IMR-90 (cell line): ENCODE data around the gene FLT4. TPM values are rescaled to one million over a fixed set of nuclear protein-coding genes. Genes with fewer than 3 reads are reported as not detected.

Experiments
- ATAC-seq: fragments of 200-7000 bp; cut with Tn5 transposase; 2 replicates; pipeline ENCODE4 v1.9.1; 2020; ENCODE audit warnings: low read depth, mild to moderate bottlenecking, moderate library complexity
- BruUV-seq: library from RNA; stranded (reverse); fragments of 400-500 nt; replicated peaks from 2 replicates; lab custom pipeline; 2021; lab: Mats Ljungman, UMichigan
- CTCF ChIA-PET: fragments of 300-600 bp; formaldehyde crosslinking; extraction: SDS; loops from one replicate; lab custom pipeline; 2021; ENCODE audit warnings: antibody characterized with exemption; lab: Yijun Ruan, JAX
- POLR2A ChIA-PET: fragments of 300-600 bp; sonication (Branson Sonifier 250); formaldehyde crosslinking; loops from one replicate; lab custom pipeline; 2022; ENCODE audit warnings: antibody characterized with exemption; ENCODE audit not compliant: unreplicated experiment; lab: Charles Lee
- DNase-seq: peaks from one replicate; pipeline ENCODE4 v3.0.0; 2013
- H2AFZ ChIP-seq: replicated peaks from 2 replicates; pipeline ENCODE3; 2013; ENCODE audit warnings: low read length, mild to moderate bottlenecking; ENCODE audit not compliant: poor library complexity
- H2AK5ac ChIP-seq: 2 replicates; pipeline ENCODE4 v1.6.1; 2013; ENCODE audit warnings: low read depth, low read length, inconsistent platforms
- H2AK9ac ChIP-seq: replicated peaks from 2 replicates; pipeline ENCODE3; 2013; ENCODE audit warnings: mild to moderate bottlenecking, low read depth, low read length, moderate library complexity; ENCODE audit not compliant: poor library complexity
- H2BK120ac ChIP-seq: 2 replicates; pipeline ENCODE4 v1.6.1; 2013; ENCODE audit warnings: low read depth, low read length, inconsistent platforms
- H2BK15ac ChIP-seq: 3 replicates; pipeline ENCODE4 v1.6.1; 2013; ENCODE audit warnings: low read depth, low read length, inconsistent platforms
- H2BK20ac ChIP-seq: 2 replicates; pipeline ENCODE4 v1.6.1; 2013; ENCODE audit warnings: low read depth, mild to moderate bottlenecking, inconsistent platforms, low read length, moderate library complexity
- H2BK5ac ChIP-seq: 2 replicates; pipeline ENCODE4 v1.6.1; 2013; ENCODE audit warnings: mild to moderate bottlenecking, low read depth, low read length, inconsistent platforms; ENCODE audit not compliant: poor library complexity, severe bottlenecking
- H3K14ac ChIP-seq: replicated peaks from 2 replicates; pipeline ENCODE4 v1.6.1; 2013; ENCODE audit warnings: low read depth, low read length, inconsistent platforms
- H3K18ac ChIP-seq: 2 replicates; pipeline ENCODE4 v1.6.1; 2013; ENCODE audit warnings: low read depth, low read length, control low read depth
- H3K23ac ChIP-seq: 2 replicates; pipeline ENCODE4 v1.6.1; 2013; ENCODE audit warnings: low read depth, low read length, inconsistent platforms
- H3K27ac ChIP-seq: 2 replicates; pipeline ENCODE4 v1.5.1; 2013; ENCODE audit warnings: mild to moderate bottlenecking, control low read depth, low read length; ENCODE audit not compliant: insufficient read depth
- H3K27me3 ChIP-seq: 2 replicates; pipeline ENCODE4 v1.6.1; 2013; ENCODE audit warnings: low read length; ENCODE audit not compliant: control insufficient read depth, insufficient read depth
- H3K36me3 ChIP-seq: 2 replicates; pipeline ENCODE4 v1.6.1; 2013; ENCODE audit warnings: low read length, mixed read lengths; ENCODE audit not compliant: control insufficient read depth, insufficient read depth
- H3K4ac ChIP-seq: 2 replicates; pipeline ENCODE4 v1.6.1; 2013; ENCODE audit warnings: low read depth, low read length, inconsistent platforms
- H3K4me1 ChIP-seq: 2 replicates; pipeline ENCODE4 v1.6.1; 2013; ENCODE audit warnings: low read length, mixed read lengths; ENCODE audit not compliant: control insufficient read depth, insufficient read depth
- H3K4me2 ChIP-seq: 2 replicates; pipeline ENCODE4 v1.6.1; 2013; ENCODE audit warnings: low read depth, mild to moderate bottlenecking, control low read depth, low read length, moderate library complexity
- H3K4me3 ChIP-seq: 2 replicates; pipeline ENCODE4 v1.5.1; 2013; ENCODE audit warnings: low read depth, mild to moderate bottlenecking, control low read depth, low read length, moderate library complexity; ENCODE audit not compliant: insufficient read depth
- H3K56ac ChIP-seq: 2 replicates; pipeline ENCODE4 v1.6.1; 2013; ENCODE audit warnings: low read length, inconsistent platforms; ENCODE audit not compliant: insufficient read depth; ENCODE audit errors: extremely low read depth
- H3K79me1 ChIP-seq, 2 experiments: 2 replicates each; pipeline ENCODE4 v1.6.1; 2013; ENCODE audit warnings: low read length in 2 of 2, inconsistent platforms in 1 of 2, low read depth in 1 of 2
- H3K9ac ChIP-seq: 2 replicates; pipeline ENCODE4 v1.6.1; 2013; ENCODE audit warnings: low read depth, low read length, control low read depth
- H3K9me1 ChIP-seq: 2 replicates; pipeline ENCODE4 v1.6.1; 2013; ENCODE audit warnings: low read length, inconsistent platforms; ENCODE audit not compliant: insufficient read depth
- H3K9me3 ChIP-seq: 2 replicates; pipeline ENCODE4 v1.6.1; 2013; ENCODE audit warnings: low read length; ENCODE audit not compliant: control insufficient read depth, insufficient read depth
- H4K20me1 ChIP-seq: 2 replicates; pipeline ENCODE4 v1.6.1; 2013; ENCODE audit warnings: low read length, inconsistent platforms; ENCODE audit not compliant: insufficient read depth
- H4K5ac ChIP-seq: 2 replicates; pipeline ENCODE4 v1.6.1; 2013; ENCODE audit warnings: mild to moderate bottlenecking, low read depth, low read length, control low read depth
- H4K8ac ChIP-seq, 2 experiments: 2 replicates each; pipeline ENCODE4 v1.6.1; 2013; ENCODE audit warnings: low read depth in 2 of 2, low read length in 2 of 2, control low read depth in 1 of 2, inconsistent platforms in 1 of 2
- H4K91ac ChIP-seq: 2 replicates; pipeline ENCODE4 v1.6.1; 2013; ENCODE audit warnings: low read depth, low read length, inconsistent platforms; ENCODE audit not compliant: insufficient read depth
- FOS ChIP-seq: fragments of 150-350 bp; IDR thresholded peaks from 2 replicates; pipeline ENCODE4 v1.6.1; 2016; ENCODE audit warnings: low read depth, low read length
- MAZ ChIP-seq: IDR thresholded peaks from 2 replicates; pipeline ENCODE4 v1.6.1; 2012; ENCODE audit warnings: low read depth, mild to moderate bottlenecking, low read length, improper control_type of control experiment, moderate library complexity, borderline replicate concordance
- WGBS, 2 experiments: methylation state at CpG; one replicate each; pipeline versions ENCODE4 v1.1.5 to v1.1.7; 2013; ENCODE audit warnings: missing lambda C conversion rate in 2 of 2; ENCODE audit not compliant: insufficient read length in 1 of 2; ENCODE audit errors: extremely low coverage in 2 of 2; 5-methylcytosine and 5-hydroxymethylcytosine counted together
- dilution Hi-C: fragments of 300-500 bp; cut with HindIII; formaldehyde crosslinking; loops from one replicate; pipeline ENCODE4 v1.14.3; 2018; ENCODE audit warnings: low sequenced_read_pairs; ENCODE audit not compliant: unreplicated experiment
- in situ Hi-C: fragments of 300-500 bp; cut with MboI; formaldehyde crosslinking; loops from 3 replicates; pipeline ENCODE4 v1.14.3; 2019; ENCODE audit warnings: low sequenced_read_pairs, inconsistent platforms, mixed read lengths
- intact Hi-C: fragments of 100-400 bp; cut with micrococcal nuclease; formaldehyde crosslinking; loops from 2 replicates; pipeline ENCODE4 v1.10.0; 2022
- polyA plus RNA-seq, 3 experiments: library from polyadenylated mRNA; depleted of rRNA; stranded (reverse); fragments of >200 nt; gene quantifications; 2 replicates each; pipeline ENCODE4 v1.2.3, GENCODE V29; 2012; ENCODE audit warnings: low replicate concordance in 1 of 3
- total RNA-seq: library from RNA; depleted of rRNA; stranded (reverse); fragments of >200 nt; gene quantifications from 2 replicates; pipeline ENCODE4 v1.2.3, GENCODE V29; 2012

The FLT4 gene
- total and polyA plus RNA-seq, 2 of the 4 experiments (the other 2 are of a cell fraction) = under 0.01 to 0.07 TPM

DNA sequence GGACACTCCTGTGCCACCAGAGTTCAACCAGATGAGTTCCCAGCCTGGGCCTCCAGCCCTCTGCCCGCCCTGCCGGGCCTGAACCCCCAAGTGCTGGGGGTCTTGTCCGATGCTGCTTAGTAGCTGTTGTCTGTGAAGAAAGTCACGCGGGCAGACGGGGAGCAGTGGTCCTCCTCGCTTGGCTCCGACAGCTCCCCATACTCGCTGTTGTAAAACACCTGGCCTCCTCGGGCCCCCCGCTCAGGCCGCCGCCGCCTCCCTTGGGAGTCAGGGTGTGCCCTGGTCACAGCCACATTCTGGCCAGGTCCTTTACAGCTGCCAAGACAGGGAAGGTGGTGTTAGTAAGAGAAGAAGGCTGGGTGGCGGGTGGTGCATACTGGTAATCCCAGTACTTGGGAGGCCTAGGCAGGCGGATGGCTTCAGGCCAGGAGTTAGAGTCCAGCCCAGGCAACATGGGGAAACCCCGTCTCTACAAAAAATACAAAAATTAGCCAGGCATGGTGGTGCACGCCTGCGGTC lies 46.3 kb downstream of the FLT4 start:
- Histone ChIP-seq H2AK9ac (no peak overlapping the region), H3K9me3 (no peaks in the 10 kb centered on the region), H4K20me1 (no peaks in the 10 kb centered on the region; the same call in 1 of the 2 replicates), H3K4me1 (no peaks in the 10 kb centered on the region), H3K4ac (no peak overlapping the region), H3K56ac (no peak overlapping the region), H3K36me3 (no peaks in the 10 kb centered on the region), H2AK5ac (no peak overlapping the region), H2BK5ac (no peak overlapping the region), H3K9ac (no peak overlapping the region), H3K4me2 (no peak overlapping the region), H2AFZ (no peak overlapping the region), H3K79me1 (no peaks in the 10 kb centered on the region), H2BK15ac (no peak overlapping the region), H2BK20ac (no peak overlapping the region), H2BK120ac (no peak overlapping the region), H3K27me3 (peaks cover 10% of the 10 kb centered on the region; the same call in 1 of the 2 replicates), H3K23ac (no peak overlapping the region), H3K4me3 (no peak overlapping the region), H4K5ac (no peak overlapping the region), H3K9me1 (no peaks in the 10 kb centered on the region), H4K8ac (no peak overlapping the region), H4K91ac (no peak overlapping the region), H3K14ac (no peak overlapping the region), H3K27ac (no peak overlapping the region), H3K18ac (no peak overlapping the region)
- in situ Hi-C loops (no loop called here), dilution Hi-C loops (no loop called here), intact Hi-C loops (loop anchor here (10.0 kb wide), 1 partner anchor 398 kb away; the partner anchor contains the start of gene RASGEF1C)
- no peak for TF ChIP-seq FOS
- TF ChIP-seq MAZ = no peak
- no peak for ATAC-seq
- ChIA-PET CTCF (no interaction called here), POLR2A (no interaction called here)
- DNase-seq = no peak
- no TSS peak for BruUV-seq
- 93% methylated on average over 3 of the region's 19 CpGs; no CpG with 5 or more reads in 1 of the 2 experiments for WGBS, 2 experiments
